Esophagus muscularis mucosa (tissue), 4 donors: ENCODE data around the gene EVI5L. TPM values are rescaled to one million over a fixed set of nuclear protein-coding genes. Genes with fewer than 3 reads are reported as not detected.
"Not testable (repeated sequence)": the region's sequence is repeated elsewhere in the genome, so short reads cannot be mapped to it uniquely, and the experiment has no call there.

ENCODE experiments used
- DNase-seq: peaks from one replicate; pipeline ENCODE4 v3.0.0-alpha.2; 2017; ENCODE audit errors: extremely low spot score
- H3K27ac ChIP-seq, 4 donors: fragments of 200-600 bp; sonication (generic); replicated peaks in 1 of 4; 1 replicate in 3 of 4; 2 replicates in 1 of 4; pipeline ENCODE4 v1.5.1; 2016 to 2019; ENCODE audit warnings: mild to moderate bottlenecking in 1 of 4
- H3K27me3 ChIP-seq, 4 donors: fragments of 200-600 bp; sonication (generic); one replicate each; pipeline versions ENCODE4 v1.5.1 to v1.6.0; 2016 to 2019
- H3K36me3 ChIP-seq, 4 donors: fragments of 200-600 bp; sonication (generic); one replicate each; pipeline ENCODE4 v1.5.1; 2016 to 2019
- H3K4me1 ChIP-seq, 4 donors: fragments of 200-600 bp; sonication (generic); one replicate each; pipeline ENCODE4 v1.5.1; 2016 to 2019
- H3K4me3 ChIP-seq, 4 donors: fragments of 200-600 bp; sonication (generic); 1 replicate in 2 of 4; 2 replicates in 2 of 4; pipeline ENCODE4 v1.5.1; 2016 to 2019; ENCODE audit warnings: mild to moderate bottlenecking in 4 of 4, moderate library complexity in 1 of 4
- H3K9me3 ChIP-seq, 4 donors: fragments of 200-600 bp; sonication (generic); 1 replicate in 3 of 4; 2 replicates in 1 of 4; pipeline ENCODE4 v1.5.1; 2016 to 2019
- CTCF ChIP-seq, 3 experiments: fragments of 200-600 bp in 2 of 3; fragments of 450-650 bp in 1 of 3; sonication (generic) in 2 of 3; IDR thresholded peaks; one replicate each; pipeline ENCODE4 v1.5.1; 2017 to 2019; ENCODE audit warnings: antibody characterized with exemption in 3 of 3, mild to moderate bottlenecking in 2 of 3, moderate library complexity in 1 of 3
- EP300 ChIP-seq: sonication (generic); formaldehyde crosslinking; IDR thresholded peaks from one replicate; pipeline ENCODE4 v1.6.1; 2017; ENCODE audit warnings: antibody characterized with exemption
- POLR2A ChIP-seq: fragments of 450-650 bp; IDR thresholded peaks from one replicate; pipeline ENCODE4 v1.6.1; 2017; ENCODE audit warnings: antibody characterized with exemption, moderate library complexity, mild to moderate bottlenecking, low read depth
- POLR2AphosphoS5 ChIP-seq, 2 donors: sonication (generic); formaldehyde crosslinking; IDR thresholded peaks; one replicate each; pipeline ENCODE4 v1.6.1; 2017; ENCODE audit warnings: antibody characterized with exemption in 2 of 2
- WGBS: methylation state at CpG from one replicate; pipeline ENCODE4 v1.1.5; 2018; 5-methylcytosine and 5-hydroxymethylcytosine counted together
- intact Hi-C: fragments of 100-400 bp; cut with DNase I; formaldehyde crosslinking; loops from one replicate; pipeline ENCODE4 v1.15.1; 2023
- total RNA-seq, 4 donors: library from RNA; depleted of rRNA; stranded (reverse); fragments of >200 nt; gene quantifications; one replicate each; pipeline versions ENCODE4 v1.1.0 to v1.2.1, GENCODE V29; 2016

The EVI5L gene
- total RNA-seq, 4 donors from 2014 or later: 19.9 to 42.0 (median 29.2) TPM

- no peak for DNase-seq
- H3K27ac ChIP-seq: no peak overlapping the region
- H3K4me1 ChIP-seq: peaks cover 0 to 16% (median 7%) of the 10 kb centered on the region in 4 donors
- no peaks in the 10 kb centered on the region for H3K36me3 ChIP-seq
- intact Hi-C loops: no loop called here
- peaks cover 0 to 6% (median 0%) of the 10 kb centered on the region in 4 donors for H3K9me3 ChIP-seq
- peak overlapping the region in 1 of 4 donors; percentile 36 for H3K4me3 ChIP-seq
- peaks cover 4 to 73% (median 25%) of the 10 kb centered on the region in 4 donors for H3K27me3 ChIP-seq
- TF ChIP-seq POLR2A: no peak
- TF ChIP-seq POLR2AphosphoS5 (IDR thresholded peaks at IDR 0.05): no peak
- no peak for TF ChIP-seq CTCF (IDR thresholded peaks at IDR 0.05)
- TF ChIP-seq EP300: no peak
- WGBS: 20% methylated on average over 6 of the region's 31 CpGs
Observed at GRCh38 chr19:7789447-7789846, 40.6 kb upstream of the EVI5L start.

- Histone ChIP-seq H3K4me1 (peaks cover 0 to 16% (median 7%) of the 10 kb centered on the region in 4 donors), H3K27ac (no peak overlapping the region), H3K4me3 (no peak overlapping the region), H3K36me3 (no peaks in the 10 kb centered on the region), H3K9me3 (no peaks in the 10 kb centered on the region), H3K27me3 (peaks cover 4 to 69% (median 25%) of the 10 kb centered on the region in 4 donors)
- intact Hi-C loops: loop anchor here (10.0 kb wide), 1 partner anchor 106 kb away; the partner anchor contains the start of gene TRAPPC5
- no peak for TF ChIP-seq POLR2A
- no peak for TF ChIP-seq POLR2AphosphoS5 (IDR thresholded peaks at IDR 0.05)
- no peak for TF ChIP-seq CTCF (IDR thresholded peaks at IDR 0.05)
- DNase-seq: no peak
- WGBS: 76% methylated on average over 4 of the region's 14 CpGs
Observed at GRCh38 chr19:7790416-7790815, 39.6 kb upstream of the EVI5L start.

- H3K27ac ChIP-seq: no peak overlapping the region
- H3K27me3 ChIP-seq: peaks cover 4 to 61% (median 24%) of the 10 kb centered on the region in 4 donors
- no peaks in the 10 kb centered on the region for H3K36me3 ChIP-seq
- WGBS: 61% methylated on average over 7 of the region's 7 CpGs
- TF ChIP-seq POLR2A: no peak
- TF ChIP-seq POLR2AphosphoS5 (IDR thresholded peaks at IDR 0.05): no peak
- no peak for TF ChIP-seq CTCF (IDR thresholded peaks at IDR 0.05)
- no peak for TF ChIP-seq EP300
- no peaks in the 10 kb centered on the region for H3K9me3 ChIP-seq
- peaks cover 0 to 16% (median 7%) of the 10 kb centered on the region in 4 donors for H3K4me1 ChIP-seq
- no peak for DNase-seq
- H3K4me3 ChIP-seq: no peak overlapping the region
- intact Hi-C loops: loop anchor here (10.0 kb wide), 1 partner anchor 107 kb away; the partner anchor contains the start of gene TRAPPC5
Observed at GRCh38 chr19:7792281-7792680, 37.7 kb upstream of the EVI5L start.

GRCh38 chr19:7792701-7793100 lies 37.3 kb upstream of the EVI5L start:
- 80% methylated on average over 7 of the region's 7 CpGs for WGBS
- H3K36me3 ChIP-seq, H3K4me3 ChIP-seq, DNase-seq, H3K27ac ChIP-seq, H3K9me3 ChIP-seq: not testable (repeated sequence)
- H3K4me1 ChIP-seq: peaks cover 0 to 16% (median 7%) of the 10 kb centered on the region in 4 donors
- peaks cover 4 to 61% (median 20%) of the 10 kb centered on the region in 4 donors for H3K27me3 ChIP-seq
- intact Hi-C loops: loop anchor here (10.0 kb wide), 1 partner anchor 108 kb away; the partner anchor contains the start of gene TRAPPC5

GRCh38 chr19:7793493-7793892 lies 36.5 kb upstream of the EVI5L start:
- H3K9me3 ChIP-seq: no peaks in the 10 kb centered on the region
- no peaks in the 10 kb centered on the region for H3K36me3 ChIP-seq
- TF ChIP-seq POLR2AphosphoS5 (IDR thresholded peaks at IDR 0.05) (no peak), CTCF (IDR thresholded peaks at IDR 0.05) (no peak), POLR2A (no peak)
- intact Hi-C loops: loop anchor here (10.0 kb wide), 1 partner anchor 109 kb away; the partner anchor contains the start of gene TRAPPC5
- no peak overlapping the region for H3K4me3 ChIP-seq
- DNase-seq: no peak
- 78% methylated on average over 3 of the region's 3 CpGs for WGBS
- H3K27me3 ChIP-seq: peaks cover 4 to 61% (median 14%) of the 10 kb centered on the region in 4 donors
- H3K4me1 ChIP-seq: peaks cover 0 to 11% (median 4%) of the 10 kb centered on the region in 4 donors
- no peak overlapping the region for H3K27ac ChIP-seq
